Brain pericyte (primary cell): ENCODE results near the gene MTMR11.
A peak's percentile ranks its signal among the peaks of the same experiment; 100 is the strongest.
"Not testable (repeated sequence)": the region's sequence is repeated elsewhere in the genome, so short reads cannot be mapped to it uniquely, and the experiment has no call there.

ENCODE experiments used
- DNase-seq: peaks from one replicate; pipeline ENCODE4 v3.0.0-alpha.2; 2012; ENCODE audit warnings: low read depth, low spot score

Gene MTMR11

DNA sequence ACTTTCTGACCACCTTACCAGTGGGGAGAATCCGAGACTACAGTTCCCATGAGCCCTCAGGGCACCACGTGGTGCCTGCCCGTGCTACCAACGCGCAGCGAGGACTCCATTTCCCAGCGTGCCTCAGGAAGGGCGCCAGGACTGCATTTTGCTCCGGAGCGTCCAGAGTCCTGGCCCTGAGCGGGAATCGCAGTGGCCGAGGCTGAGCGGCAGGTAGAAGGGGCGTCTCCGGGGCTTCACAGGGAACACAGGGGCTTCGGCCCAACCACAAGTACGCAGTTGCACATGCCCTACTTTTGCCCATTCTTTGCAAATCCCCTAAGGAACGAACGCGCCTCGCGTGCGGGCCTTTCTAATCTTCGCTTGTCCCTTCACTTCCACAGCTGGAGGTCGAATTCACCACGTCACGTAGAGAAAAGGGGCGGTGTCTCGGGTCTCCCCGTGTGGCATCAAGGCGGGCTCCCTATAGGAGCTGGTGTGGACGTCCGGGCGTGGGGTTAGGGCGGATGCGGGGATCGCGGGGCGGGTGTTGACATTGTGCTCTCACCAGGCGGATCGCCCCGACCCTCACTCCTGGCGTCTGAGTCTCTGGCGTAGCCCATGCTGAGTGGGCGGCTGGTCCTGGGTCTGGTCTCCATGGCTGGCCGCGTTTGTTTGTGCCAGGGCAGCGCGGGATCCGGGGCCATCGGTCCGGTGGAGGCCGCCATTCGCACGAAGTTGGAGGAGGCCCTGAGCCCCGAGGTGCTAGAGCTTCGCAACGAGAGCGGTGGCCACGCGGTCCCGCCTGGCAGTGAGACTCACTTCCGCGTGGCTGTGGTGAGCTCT lies 37.0 kb downstream of the MTMR11 start, which contains the start of gene BOLA1:
BOLA1 (plus strand) TSS at position 109 of the 825 bp plus-strand sequence; CDS start at position 601, 492 bp downstream.
- DNase-seq: peak; percentile 78

GRCh38 chr1:149896575-149896974 lies 40.1 kb downstream of the MTMR11 start:
- DNase-seq: no peak

GRCh38 chr1:149888999-149889289 lies 47.7 kb downstream of the MTMR11 start:
- no peak for DNase-seq

DNA sequence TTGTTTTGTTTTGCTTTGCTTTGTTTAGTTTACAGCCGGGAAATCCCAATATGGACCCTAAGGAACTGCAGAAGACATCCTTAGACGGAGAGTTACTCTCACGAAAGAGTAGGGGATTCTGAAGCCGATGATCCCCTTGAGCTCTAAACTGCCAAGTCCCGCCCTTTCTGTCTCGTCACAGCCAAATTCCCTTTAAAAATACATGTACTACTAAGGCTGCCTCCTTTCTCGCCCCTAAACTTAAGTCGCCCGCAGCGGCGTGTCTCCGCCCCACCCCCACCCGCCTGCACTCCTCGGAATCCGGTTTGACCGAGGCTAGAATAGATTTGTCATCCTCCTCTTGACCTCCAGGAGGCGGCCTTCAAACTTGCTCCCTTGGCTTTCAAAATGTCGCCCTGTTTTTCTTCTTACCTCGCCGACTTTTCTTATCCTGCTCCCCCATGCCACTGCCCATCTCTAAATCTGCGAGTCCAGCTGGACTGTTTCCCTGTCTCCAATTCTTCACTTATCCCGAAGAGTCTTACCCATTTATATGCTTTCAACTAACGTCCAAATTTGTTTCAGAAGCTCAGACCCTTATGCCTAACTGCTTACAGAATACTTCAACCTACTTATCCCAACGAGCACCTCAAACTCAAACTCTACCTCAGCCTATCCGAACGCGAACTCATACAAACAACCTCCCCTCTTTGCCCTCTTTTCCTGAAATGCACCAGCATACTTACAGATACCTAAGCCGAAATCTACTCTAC lies 48.3 kb downstream of the MTMR11 start:
- peak; percentile 75 for DNase-seq

DNA sequence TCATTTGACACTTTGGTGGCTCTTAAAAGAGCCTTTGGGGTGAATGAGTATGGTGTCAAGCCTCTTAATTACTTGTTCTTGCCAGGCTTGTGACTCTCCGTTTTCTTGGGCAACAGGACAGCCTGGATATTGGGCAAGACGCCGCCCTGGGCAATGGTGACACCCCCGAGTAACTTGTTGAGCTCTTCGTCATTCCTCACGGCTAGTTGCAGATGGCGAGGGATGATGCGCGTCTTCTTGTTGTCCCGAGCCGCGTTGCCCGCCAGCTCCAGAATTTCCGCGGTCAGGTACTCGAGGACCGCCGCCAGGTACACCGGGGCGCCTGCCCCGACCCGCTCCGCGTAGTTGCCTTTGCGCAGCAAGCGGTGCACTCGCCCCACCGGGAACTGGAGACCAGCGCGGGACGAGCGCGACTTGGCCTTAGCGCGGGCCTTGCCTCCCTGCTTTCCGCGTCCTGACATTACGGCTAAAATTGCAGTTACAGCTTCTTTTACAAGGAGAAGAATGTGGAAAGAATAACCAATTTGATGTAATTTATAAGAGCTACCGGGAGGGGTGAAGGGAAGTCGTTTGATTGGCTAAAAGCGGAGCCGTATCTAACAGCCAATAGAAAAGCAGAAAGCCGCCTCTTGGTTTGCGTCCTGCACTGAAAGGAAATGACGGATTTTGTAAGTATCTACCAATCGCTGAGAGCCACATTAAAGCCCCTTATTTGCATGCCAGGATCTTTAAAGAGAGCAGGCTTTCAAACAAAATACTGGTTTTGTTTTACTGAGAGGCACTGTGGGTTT lies 49.0 kb downstream of the MTMR11 start:
- peak; percentile 91 for DNase-seq

DNA sequence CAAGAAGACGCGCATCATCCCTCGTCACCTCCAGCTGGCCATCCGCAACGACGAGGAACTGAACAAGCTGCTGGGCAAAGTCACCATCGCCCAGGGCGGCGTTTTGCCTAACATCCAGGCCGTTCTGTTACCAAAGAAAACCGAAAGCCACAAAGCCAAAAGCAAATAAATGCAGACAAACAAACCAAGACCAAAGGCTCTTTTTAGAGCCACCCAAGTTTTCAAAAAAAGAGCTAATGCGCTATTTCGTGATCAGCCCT lies 49.6 kb downstream of the MTMR11 start:
- DNase-seq: peak; percentile 16

DNA sequence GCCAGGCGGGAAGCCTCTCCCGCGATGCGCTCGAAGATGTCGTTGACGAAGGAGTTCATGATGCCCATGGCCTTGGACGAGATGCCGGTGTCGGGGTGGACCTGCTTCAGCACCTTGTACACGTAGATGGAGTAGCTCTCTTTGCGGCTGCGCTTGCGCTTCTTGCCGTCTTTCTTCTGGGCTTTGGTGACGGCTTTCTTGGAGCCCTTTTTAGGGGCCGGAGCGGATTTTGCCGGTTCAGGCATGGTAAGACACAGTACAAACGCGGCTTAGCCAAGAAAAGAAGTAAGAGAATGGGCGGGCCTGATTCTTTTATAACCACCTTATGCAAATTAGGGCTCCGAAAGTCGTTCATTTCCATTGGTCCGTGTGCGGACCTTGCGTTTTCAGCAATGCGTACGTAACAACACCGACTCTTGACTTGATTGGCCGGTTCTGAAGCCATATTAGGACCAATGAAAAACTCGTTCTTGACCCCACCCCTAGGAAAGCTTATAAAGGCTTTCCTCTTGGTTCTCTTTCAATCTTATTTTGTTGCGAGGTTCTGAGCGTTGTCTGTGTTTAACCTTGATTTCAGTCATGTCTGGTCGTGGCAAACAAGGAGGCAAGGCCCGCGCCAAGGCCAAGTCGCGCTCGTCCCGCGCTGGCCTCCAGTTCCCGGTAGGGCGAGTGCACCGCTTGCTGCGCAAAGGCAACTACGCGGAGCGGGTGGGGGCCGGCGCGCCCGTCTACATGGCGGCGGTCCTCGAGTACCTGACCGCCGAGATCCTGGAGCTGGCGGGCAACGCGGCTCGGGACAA lies 50.1 kb downstream of the MTMR11 start:
- peak; percentile 95 for DNase-seq

DNA sequence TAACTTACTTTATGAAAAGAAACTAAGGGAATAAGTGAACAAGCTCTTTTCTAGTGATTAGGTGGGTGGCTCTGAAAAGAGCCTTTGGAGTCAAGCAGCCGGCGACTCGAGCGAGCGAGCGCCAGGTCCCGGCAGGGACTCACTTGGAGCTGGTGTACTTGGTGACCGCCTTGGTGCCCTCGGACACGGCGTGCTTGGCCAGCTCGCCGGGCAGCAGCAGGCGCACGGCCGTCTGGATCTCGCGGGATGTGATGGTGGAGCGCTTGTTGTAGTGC lies 50.6 kb downstream of the MTMR11 start:
- DNase-seq: not testable (repeated sequence)

GRCh38 chr1:149885339-149886120 lies 51.1 kb downstream of the MTMR11 start:
- DNase-seq: peak; percentile 61

GRCh38 chr1:149884433-149885338 lies 52.0 kb downstream of the MTMR11 start:
- no peak for DNase-seq

- DNase-seq: no peak
These were observed 53.0 kb downstream of the MTMR11 start for GRCh38 chr1:149883598-149884247.

- DNase-seq: no peak
These were observed 54.8 kb downstream of the MTMR11 start for GRCh38 chr1:149881876-149882275.

DNA sequence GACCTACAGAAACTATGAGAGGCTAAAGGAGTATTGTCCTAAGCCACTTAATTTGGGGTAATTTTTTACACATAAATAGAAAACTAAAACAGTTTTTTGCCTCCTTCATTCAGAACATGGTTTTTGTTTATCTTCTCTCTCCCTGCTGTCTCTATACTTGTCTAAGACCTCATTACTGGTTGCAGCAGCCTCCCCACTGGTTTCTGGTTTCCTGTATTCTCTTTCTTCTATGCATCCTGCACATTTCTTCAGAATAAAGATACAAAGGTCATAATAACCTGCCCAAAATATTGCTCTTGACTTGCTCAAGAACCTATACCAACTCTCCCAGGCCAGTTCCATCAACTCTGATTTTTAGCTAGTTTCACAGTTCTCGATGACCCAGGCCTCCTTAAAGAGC lies 57.1 kb downstream of the MTMR11 start:
- DNase-seq: no peak
